Heart left ventricle (tissue), 16 donors: Measurements from ENCODE around the gene GSTA5. TPM values are rescaled to one million over a fixed set of nuclear protein-coding genes. Genes with fewer than 3 reads are reported as not detected.

Experiments
- ATAC-seq, 4 donors: fragments of 200-7000 bp; cut with Tn5 transposase; one replicate each; pipeline ENCODE4 v1.9.1; 2020 to 2022; ENCODE audit warnings: moderate library complexity in 4 of 4, mild to moderate bottlenecking in 3 of 4, moderate number of reproducible peaks in 1 of 4
- DNase-seq, 5 donors: peaks; one replicate each; pipeline ENCODE4 v3.0.0-alpha.2; 2020
- H3K27ac ChIP-seq, 12 donors: fragments of 200-600 bp; sonication (generic) in 4 of 12; one replicate each; pipeline versions ENCODE4 v1.5.0 to v1.8.0; 2016 to 2022; ENCODE audit warnings: mild to moderate bottlenecking in 2 of 12
- H3K27me3 ChIP-seq, 9 donors: fragments of 200-600 bp; sonication (generic) in 2 of 9; one replicate each; pipeline versions ENCODE4 v1.5.1 to v1.8.0; 2016 to 2022; ENCODE audit warnings: mild to moderate bottlenecking in 3 of 9
- H3K36me3 ChIP-seq, 9 donors: fragments of 200-600 bp; sonication (generic) in 2 of 9; one replicate each; pipeline versions ENCODE4 v1.5.0 to v1.8.0; 2018 to 2022; ENCODE audit warnings: mild to moderate bottlenecking in 2 of 9
- H3K4me1 ChIP-seq, 12 donors: fragments of 200-600 bp; sonication (generic) in 4 of 12; one replicate each; pipeline versions ENCODE4 v1.5.0 to v1.8.0; 2016 to 2022; ENCODE audit warnings: mild to moderate bottlenecking in 3 of 12
- H3K4me3 ChIP-seq, 12 donors: fragments of 200-600 bp; sonication (generic) in 4 of 12; one replicate each; pipeline versions ENCODE4 v1.5.0 to v1.8.0; 2017 to 2022; ENCODE audit warnings: mild to moderate bottlenecking in 9 of 12, moderate library complexity in 4 of 12
- H3K9me3 ChIP-seq, 12 donors: fragments of 200-600 bp; sonication (generic) in 4 of 12; one replicate each; pipeline versions ENCODE4 v1.5.0 to v1.8.0; 2016 to 2022; ENCODE audit warnings: mild to moderate bottlenecking in 1 of 12
- CTCF ChIP-seq, 12 donors: fragments of 200-600 bp; sonication (generic) in 4 of 12; IDR thresholded peaks; one replicate each; pipeline versions ENCODE4 v1.5.0 to v1.8.0; 2018 to 2022; ENCODE audit warnings: antibody characterized with exemption in 12 of 12, mild to moderate bottlenecking in 5 of 12
- POLR2A ChIP-seq, 2 donors: fragments of 450-650 bp; IDR thresholded peaks; one replicate each; pipeline ENCODE4 v1.6.1; 2017; ENCODE audit warnings: antibody characterized with exemption in 2 of 2, mild to moderate bottlenecking in 2 of 2, moderate library complexity in 2 of 2
- WGBS, 4 donors: extraction: QIAGEN DNeasy Blood & Tissue Kit in 2 of 4; methylation state at CpG; one replicate each; pipeline versions ENCODE4 v1.1.5 to v1.1.7; 2013 to 2018; 5-methylcytosine and 5-hydroxymethylcytosine counted together
- intact Hi-C, 10 donors: fragments of 100-400 bp; cut with DNase I; formaldehyde crosslinking; loops; one replicate each; pipeline versions ENCODE4 v1.11.1 to v1.14.2; 2022
- polyA plus RNA-seq, 2 donors: library from polyadenylated mRNA; stranded (reverse); fragments of 200-250 nt; gene quantifications; one replicate each; pipeline ENCODE4 v1.2.3, GENCODE V29; 2013
- total RNA-seq, 9 donors: library from RNA; depleted of rRNA in 2 of 9; stranded (reverse); fragments of >200 nt in 2 of 9; fragmentation: NEBNext Ultra II Directional in 3 of 9; extraction: Animal tissue kit (Norgen Biotek cat#: 25700) in 3 of 9; gene quantifications; one replicate each; pipeline versions ENCODE4 v1.1.0 to v1.2.4, GENCODE V29; 2016 to 2023
- donor health status: ischemic (EF 13 %, LVEDD 7.1; RV severe dilation, severe dysfunction).
- donor health status: healthy with polysubstance abuse.
- donor health status: DM: no; HTN: yes; CAD: no.
- donor health status: DM: no; HTN: no; CAD: no.
- donor health status: ischemic (EF 25% LVEDD 6.9; RV normal size, moderate dysfunction).
- donor health status: ischemic (EF 25% LVEDD 5.7; RV mildly dilated, moderate dysfunction).
- donor health status: healthy.
- donor health status: DM: yes; HTN: yes; CAD: no.
- donor health status: ischemic (EF 35%, LVEDD 5.7; RV mildly dilated, moderate dysfunction).
- donor health status: nonischemic (EF 11% LVEDD 7.7; RV severe dilation, severe dysfunction).
- donor health status: DM: yes; HTN: yes; CAD: no.
- donor health status: PGD.
- donor health status: ischemic (EF 29% LVEDD 5.4; RV normal size, mild dysfunction).
- donor health status: nonischemic (EF 23%, LVEDD 6.1; RV moderate dilation, normal function).

Gene GSTA5
- total and polyA plus RNA-seq, 11 donors: not detected

DNA sequence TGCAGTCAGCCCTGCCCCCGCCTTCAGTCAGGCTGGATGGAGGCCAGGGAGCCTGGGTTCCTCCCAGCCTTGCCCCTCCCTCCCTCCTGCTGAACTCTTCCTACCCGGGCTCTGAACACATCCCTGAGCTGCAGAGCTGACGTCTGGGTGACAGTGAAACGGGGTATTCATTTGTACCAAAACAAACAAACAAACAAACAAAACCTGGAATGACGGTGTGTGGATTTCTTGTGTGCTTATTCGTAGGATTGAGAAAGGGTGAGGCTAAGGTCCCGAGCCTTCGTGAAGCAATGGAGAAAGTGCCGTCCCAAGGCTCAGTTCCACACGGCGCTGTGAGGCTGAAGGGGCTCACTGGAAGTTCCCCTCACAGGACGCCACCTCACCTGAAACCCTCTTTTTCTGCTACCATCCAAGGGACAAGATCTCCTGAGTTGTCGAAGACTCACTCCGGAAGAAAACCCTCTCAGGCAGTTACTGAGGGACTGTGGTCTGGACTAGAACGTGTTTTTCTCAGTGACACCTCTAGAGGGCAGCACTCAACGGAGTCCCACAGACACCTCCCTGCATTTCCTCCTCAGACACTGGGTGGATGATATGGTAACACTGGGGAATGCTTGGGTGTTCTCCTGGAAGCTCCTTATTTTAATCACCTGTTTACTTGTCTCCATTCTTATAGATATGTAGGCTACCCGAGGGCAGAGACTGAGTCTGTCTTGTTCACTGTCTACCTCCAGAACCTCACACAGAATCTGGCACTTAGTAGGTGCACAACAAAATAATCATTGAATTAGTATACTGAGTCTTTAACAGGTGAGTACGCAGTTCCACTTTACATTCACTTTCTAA is 41.6 kb upstream of the GSTA5 start:
- no peaks in the 10 kb centered on the region for H3K27me3 ChIP-seq
- ATAC-seq (peak; percentile 86 to 98 (median 97)), DNase-seq (peak; percentile 41 to 63 (median 53))
- intact Hi-C loops: loop anchor here in 4 of 10 donors (5.0 to 10.0 kb wide), 3 partner anchors 113 to 175 kb away; partner anchors contain the start of gene GSTA4 (in 3 of the 4)
- no peaks in the 10 kb centered on the region for H3K9me3 ChIP-seq
- H3K27ac ChIP-seq: peak overlapping the region in 1 of 12 donors; percentile 15
- no peaks in the 10 kb centered on the region for H3K36me3 ChIP-seq
- peak overlapping the region; percentile 17 to 62 (median 54) for H3K4me3 ChIP-seq
- peaks cover 0 to 5% (median 0%) of the 10 kb centered on the region in 12 donors for H3K4me1 ChIP-seq
- 13 to 21% (median 19%) methylated on average over 18 of the region's 18 CpGs for WGBS, 4 donors
- TF ChIP-seq CTCF (IDR thresholded peaks at IDR 0.05): peak; percentile 71 to 88 (median 80)
- no peak for TF ChIP-seq POLR2A (IDR thresholded peaks at IDR 0.05)

DNA sequence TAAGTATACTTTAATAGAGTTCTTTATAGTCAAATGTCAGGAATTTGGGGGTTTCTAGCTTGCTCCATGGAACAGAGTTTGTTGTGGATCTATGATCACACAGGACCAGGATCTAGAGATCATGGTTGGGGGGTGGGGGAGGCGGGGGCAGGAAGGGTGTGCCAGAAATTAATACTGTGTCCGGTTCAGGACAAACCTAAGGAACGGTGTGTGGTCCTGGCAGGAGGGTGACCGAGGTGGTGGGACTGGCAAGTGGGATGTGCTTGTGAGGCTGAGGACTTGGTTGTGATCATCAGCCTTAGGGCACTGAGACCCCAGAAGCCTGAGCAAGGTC is 41.0 kb upstream of the GSTA5 start:
- Histone ChIP-seq H3K27me3 (no peaks in the 10 kb centered on the region), H3K9me3 (no peaks in the 10 kb centered on the region), H3K36me3 (no peaks in the 10 kb centered on the region), H3K4me1 (peaks cover 0 to 5% (median 0%) of the 10 kb centered on the region in 12 donors), H3K4me3 (peak overlapping the region in 10 of 12 donors; percentile 17 to 62 (median 54)), H3K27ac (no peak overlapping the region)
- TF ChIP-seq POLR2A (IDR thresholded peaks at IDR 0.05) (no peak), CTCF (IDR thresholded peaks at IDR 0.05) (no peak)
- WGBS, 4 donors: 50 to 72% (median 60%) methylated on average over 4 of the region's 4 CpGs
- no peak for DNase-seq
- intact Hi-C loops: loop anchor here in 4 of 10 donors (5.0 to 10.0 kb wide), 3 partner anchors 113 to 176 kb away; partner anchors contain the start of gene GSTA4 (in 3 of the 4)
- peak in 1 of 4 donors; percentile 7 for ATAC-seq

GRCh38 chr6:52877786-52878185 is 37.2 kb upstream of the GSTA5 start:
- intact Hi-C loops: loop anchor here in 1 of 10 donors (10.0 kb wide), 1 partner anchor 107 kb away; no protein-coding TSS in a partner anchor
- DNase-seq (no peak), ATAC-seq (no peak)
- Histone ChIP-seq H3K27ac (no peak overlapping the region), H3K4me1 (peaks cover 0 to 5% (median 0%) of the 10 kb centered on the region in 12 donors), H3K9me3 (no peaks in the 10 kb centered on the region), H3K27me3 (no peaks in the 10 kb centered on the region), H3K4me3 (no peak overlapping the region), H3K36me3 (no peaks in the 10 kb centered on the region)
- TF ChIP-seq CTCF (IDR thresholded peaks at IDR 0.05) (no peak), POLR2A (IDR thresholded peaks at IDR 0.05) (no peak)
- WGBS, 4 donors: 67 to 84% (median 79%) methylated on average over 2 of the region's 2 CpGs

GRCh38 chr6:52877168-52877567 is 36.6 kb upstream of the GSTA5 start:
- intact Hi-C loops: loop anchor here in 1 of 10 donors (10.0 kb wide), 1 partner anchor 108 kb away; no protein-coding TSS in a partner anchor
- Histone ChIP-seq H3K4me3 (no peak overlapping the region), H3K36me3 (no peaks in the 10 kb centered on the region), H3K27me3 (no peaks in the 10 kb centered on the region), H3K4me1 (peaks cover 0 to 4% (median 0%) of the 10 kb centered on the region in 12 donors), H3K9me3 (no peaks in the 10 kb centered on the region), H3K27ac (no peak overlapping the region)
- 48 to 58% (median 54%) methylated on average over 3 of the region's 3 CpGs for WGBS, 4 donors
- ATAC-seq: no peak
- no peak for DNase-seq
- TF ChIP-seq CTCF (IDR thresholded peaks at IDR 0.05) (no peak), POLR2A (IDR thresholded peaks at IDR 0.05) (no peak)
